GM23248 (cell line): ENCODE results near the gene TRMT44.

ENCODE experiments used
- EZH2 ChIP-seq: fragments of 200-600 bp; sonication (generic); IDR thresholded peaks from 2 replicates; pipeline ENCODE4 v1.6.1; 2018; ENCODE audit warnings: antibody characterized with exemption, mild to moderate bottlenecking; ENCODE audit not compliant: insufficient read depth, poor library complexity, severe bottlenecking
- EZH2phosphoT487 ChIP-seq: fragments of 200-600 bp; sonication (generic); IDR thresholded peaks from 2 replicates; pipeline ENCODE4 v1.6.1; 2018; ENCODE audit warnings: antibody characterized with exemption, moderate library complexity, mild to moderate bottlenecking, low read depth; ENCODE audit not compliant: insufficient read depth

GRCh38 chr4:8494218-8494617 lies 53.6 kb downstream of the TRMT44 start:
- TF ChIP-seq EZH2phosphoT487 (no peak), EZH2 (no peak)
